GM21381 (cell line): Measurements from ENCODE around the gene GATA6.

ENCODE experiments used
- ATAC-seq: cut with Tn5 transposase; IDR thresholded peaks from one replicate; pipeline ENCODE4 v1.9.1; 2021; ENCODE audit warnings: mild to moderate bottlenecking, moderate library complexity; ENCODE audit not compliant: unreplicated experiment

The GATA6 gene

GRCh38 chr18:22169011-22169888 is at the start of gene GATA6:
Gene GATA6 (plus strand): TSS chr18:22169589. CDS start chr18:22171145, 1,556 bp downstream.
- ATAC-seq: no peak

GRCh38 chr18:22124970-22125369 is 44.4 kb upstream of the GATA6 start:
- no peak for ATAC-seq

GRCh38 chr18:22128954-22129353 is 40.4 kb upstream of the GATA6 start:
- no peak for ATAC-seq

- ATAC-seq: no peak
These were observed 39.6 kb upstream of the GATA6 start for GRCh38 chr18:22129778-22130177.

GRCh38 chr18:22132258-22132657 is 37.1 kb upstream of the GATA6 start:
- ATAC-seq: no peak

GRCh38 chr18:22132763-22133162 is 36.6 kb upstream of the GATA6 start:
- no peak for ATAC-seq

GRCh38 chr18:22136395-22136794 is 33.0 kb upstream of the GATA6 start:
- ATAC-seq: no peak

GRCh38 chr18:22141211-22141610 is 28.2 kb upstream of the GATA6 start:
- ATAC-seq: no peak

- ATAC-seq: no peak
These were observed 25.7 kb upstream of the GATA6 start for GRCh38 chr18:22143347-22144340.

- ATAC-seq: no peak
These were observed 24.2 kb upstream of the GATA6 start for GRCh38 chr18:22145160-22145559.

GRCh38 chr18:22149710-22150109 is 19.7 kb upstream of the GATA6 start:
- ATAC-seq: no peak

- no peak for ATAC-seq
These were observed 17.3 kb upstream of the GATA6 start for GRCh38 chr18:22152093-22152492.

- no peak for ATAC-seq
These were observed 16.0 kb upstream of the GATA6 start for GRCh38 chr18:22153428-22153827.

GRCh38 chr18:22155584-22155983 is 13.8 kb upstream of the GATA6 start:
- no peak for ATAC-seq

GRCh38 chr18:22159014-22159413 is 10.4 kb upstream of the GATA6 start:
- no peak for ATAC-seq

- no peak for ATAC-seq
These were observed 8.3 kb upstream of the GATA6 start for GRCh38 chr18:22161090-22161489.

GRCh38 chr18:22163416-22164161 is 5.8 kb upstream of the GATA6 start:
- ATAC-seq: no peak

GRCh38 chr18:22164337-22165048 is 4.9 kb upstream of the GATA6 start:
- ATAC-seq: no peak

- ATAC-seq: no peak
These were observed 4.3 kb upstream of the GATA6 start for GRCh38 chr18:22165049-22165602.

GRCh38 chr18:22165603-22166068 is 3.8 kb upstream of the GATA6 start:
- ATAC-seq: no peak
